Activated T-cell treated with anti-CD3 and anti-CD28 coated beads, Interleukin-2, amount 50 U/mL, for 48 hours (primary cell): ENCODE measurements around the gene PRKAR1B.
A peak's percentile ranks its signal among the peaks of the same experiment; 100 is the strongest.

Source experiments
- DNase-seq, 2 experiments: peaks; one replicate each; pipeline ENCODE4 v3.0.0-alpha.2; 2020

Gene PRKAR1B

DNA sequence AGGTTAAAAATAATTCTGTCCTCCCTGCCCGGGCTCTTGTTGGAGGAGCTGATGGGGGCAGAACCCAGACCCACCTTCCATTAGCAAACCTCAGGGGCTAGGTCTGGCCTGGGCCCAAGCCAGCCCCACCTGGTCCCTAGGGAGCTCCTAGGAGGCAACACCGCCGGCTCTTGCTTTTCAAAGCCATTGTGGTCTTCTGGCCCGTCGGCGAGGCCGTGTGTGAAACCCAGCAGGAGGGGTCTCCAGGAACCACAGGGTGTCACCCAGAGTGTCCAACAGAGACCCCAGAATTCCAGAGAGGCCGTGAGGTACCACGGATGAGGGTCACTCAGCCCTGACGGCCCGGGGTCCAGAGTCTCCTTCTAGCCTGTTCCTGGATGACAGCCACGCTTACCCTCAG, 190.8 kb downstream of the PRKAR1B start:
- no peak for DNase-seq

- no peak for DNase-seq
Measured at GRCh38 chr7:534959-535358, 192.1 kb downstream of the PRKAR1B start.

DNA sequence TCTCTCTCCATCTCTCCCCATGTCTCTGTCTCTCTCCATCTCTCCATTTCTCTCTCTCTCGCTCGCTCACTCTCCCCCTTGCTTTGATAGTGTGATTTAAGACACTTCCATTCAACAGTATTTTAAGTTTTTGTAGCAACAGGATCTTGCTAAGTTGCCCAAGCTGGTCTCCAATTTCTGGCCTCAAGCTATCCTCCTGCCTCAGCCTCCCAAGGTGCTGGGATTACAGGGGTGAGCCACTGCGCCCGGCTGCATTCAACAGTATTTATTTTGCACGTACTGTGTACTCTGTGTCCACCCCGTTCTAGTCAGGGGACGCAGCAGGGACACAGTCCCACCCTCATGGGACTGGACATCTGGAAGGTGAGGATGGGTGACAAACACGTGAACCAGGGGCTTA, 193.0 kb downstream of the PRKAR1B start:
- DNase-seq, result no peak

DNA sequence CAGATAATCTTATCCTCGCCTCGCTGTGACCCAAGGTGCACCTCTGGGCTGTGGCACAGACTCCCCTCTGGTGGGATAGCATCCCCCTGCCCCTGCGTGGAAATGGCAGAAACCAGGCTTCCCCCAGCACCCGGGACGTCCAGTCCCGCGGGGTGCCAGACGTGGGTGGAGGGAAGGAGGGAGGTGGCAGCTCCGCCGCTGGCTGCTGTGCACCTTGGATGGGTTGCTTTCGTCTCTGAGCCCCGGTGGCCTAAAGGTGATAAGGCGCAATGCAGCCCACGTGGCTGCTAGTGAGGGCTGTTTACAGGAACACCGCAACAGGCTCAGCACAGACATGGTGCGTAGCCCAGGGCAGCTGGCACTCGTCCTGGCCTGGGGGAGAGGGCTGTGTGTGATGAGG, 193.8 kb downstream of the PRKAR1B start:
- no peak for DNase-seq

DNA sequence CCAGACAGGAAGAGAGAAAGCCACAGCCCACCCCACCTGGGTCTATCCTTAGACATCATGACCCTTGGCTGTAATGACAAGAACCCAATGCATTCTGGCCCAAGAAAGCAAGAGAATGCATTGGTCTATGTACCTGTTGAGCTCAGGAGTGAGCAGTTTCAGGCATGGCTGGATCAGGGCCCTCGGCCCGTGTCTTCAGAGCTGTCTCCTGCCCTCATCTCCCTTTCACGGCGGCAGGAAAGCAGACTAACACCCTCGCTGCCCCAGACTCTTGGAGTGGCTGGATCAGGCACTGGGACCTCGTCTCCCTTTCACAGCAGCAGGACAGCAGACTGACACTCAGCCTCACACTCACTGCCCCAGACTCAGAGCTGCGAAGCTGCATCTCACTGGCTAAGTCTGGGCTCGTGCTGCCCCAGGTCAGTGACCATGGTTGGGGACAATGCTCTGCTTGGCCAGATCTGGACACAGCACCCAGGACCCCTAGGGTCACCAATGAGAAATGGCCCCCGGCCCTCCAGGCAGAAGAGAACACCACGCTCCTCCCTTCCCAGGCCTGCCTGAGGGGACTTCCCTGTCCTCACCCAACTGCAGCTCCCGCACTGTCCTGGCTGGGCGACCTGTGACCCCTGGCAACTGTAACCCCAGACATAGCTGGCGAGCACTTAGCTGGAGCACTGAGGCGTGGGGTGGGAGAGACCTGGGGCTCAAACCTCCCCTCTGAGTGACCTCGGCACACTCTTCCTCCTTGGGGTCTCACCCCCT, 194.5 kb downstream of the PRKAR1B start:
- no peak for DNase-seq

DNA sequence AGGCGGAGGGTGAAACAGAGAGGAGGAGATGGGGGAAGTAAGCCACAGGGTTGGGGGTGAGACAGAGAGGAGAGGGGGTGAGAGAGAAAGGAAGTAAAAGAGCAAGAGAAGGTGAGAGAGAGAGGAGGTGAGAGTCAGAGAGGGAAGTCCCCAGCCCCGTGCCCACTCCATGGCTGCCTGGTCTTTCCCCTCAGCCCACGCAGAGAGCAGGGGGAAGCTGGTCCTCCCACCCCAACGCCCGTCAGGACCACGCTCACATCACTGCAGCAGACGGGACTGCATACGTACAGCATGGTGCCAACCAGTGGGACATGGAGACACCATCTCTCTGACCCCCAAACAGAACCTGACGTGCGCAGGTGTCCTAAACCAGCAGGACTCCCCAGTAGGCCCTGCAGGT, 195.3 kb downstream of the PRKAR1B start:
- DNase-seq, result no peak

DNA sequence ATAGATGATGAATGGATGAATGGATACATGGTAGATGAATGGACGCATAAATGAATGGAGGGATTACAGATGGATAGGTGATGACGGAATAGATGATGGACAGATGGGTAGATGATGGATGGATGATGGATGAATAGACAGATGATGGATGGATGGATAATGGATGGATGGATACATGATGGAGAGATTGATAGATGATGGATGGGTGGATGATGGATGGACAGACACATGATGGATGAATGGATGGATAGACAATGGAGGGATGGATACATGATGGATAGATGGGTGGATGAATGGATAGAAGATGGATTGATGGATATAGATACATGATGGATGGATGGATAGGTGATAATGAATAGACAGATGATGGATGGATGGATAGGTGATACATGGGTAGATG, 198.6 kb downstream of the PRKAR1B start:
- DNase-seq, result no peak

- no peak for DNase-seq
Measured at GRCh38 chr7:527723-528122, 199.4 kb downstream of the PRKAR1B start.

DNA sequence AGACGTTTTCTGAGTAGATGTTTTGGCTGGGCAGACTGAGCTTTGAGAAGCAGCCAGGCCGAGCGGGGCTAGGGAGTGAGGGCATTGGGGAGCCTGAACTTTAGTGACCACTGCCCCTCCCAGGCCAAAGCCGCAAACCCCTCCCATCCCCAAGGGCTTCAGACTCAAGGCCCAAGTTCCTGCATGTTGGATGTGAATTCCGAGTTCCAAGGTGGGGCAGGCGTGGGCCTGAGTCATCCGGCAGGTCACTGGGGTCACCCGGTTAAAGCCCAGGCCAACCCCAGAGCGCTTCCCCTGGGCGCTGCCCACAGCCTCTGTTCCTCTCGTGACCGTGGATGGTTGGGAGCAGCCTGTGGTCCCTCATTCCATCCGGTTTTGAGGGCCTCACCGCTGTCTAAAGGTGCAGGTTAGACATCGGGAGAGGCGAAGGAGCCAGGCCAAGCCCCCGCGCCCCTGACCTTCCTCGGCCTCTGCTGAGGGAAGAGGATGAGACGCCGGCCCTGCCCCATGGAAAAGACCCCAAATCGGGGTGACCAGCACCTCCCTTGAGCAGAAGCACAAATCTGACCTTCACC, 200.5 kb downstream of the PRKAR1B start:
- DNase-seq, result no peak

GRCh38 chr7:525740-526139, 201.3 kb downstream of the PRKAR1B start:
- DNase-seq, result no peak

DNA sequence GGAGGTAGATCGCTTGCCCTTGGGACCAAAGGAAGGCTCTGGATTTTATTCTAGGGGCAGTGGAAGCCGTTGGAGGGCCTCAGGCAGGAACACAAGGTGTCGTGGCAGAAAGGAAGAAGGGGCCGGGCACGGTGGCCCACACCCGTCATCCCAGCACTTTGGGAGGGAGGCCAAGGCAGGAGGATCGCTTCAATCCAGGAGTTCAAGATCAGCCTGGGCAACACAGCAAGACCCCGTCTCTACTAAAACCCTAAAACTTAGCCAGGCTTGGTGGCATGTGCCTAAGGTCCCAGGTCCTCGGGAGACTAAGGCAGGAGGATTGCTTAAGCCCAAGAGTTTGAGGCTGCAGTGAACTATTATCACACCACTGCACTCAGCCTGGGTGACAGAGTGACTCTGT, 202.3 kb downstream of the PRKAR1B start:
- no peak for DNase-seq

DNA sequence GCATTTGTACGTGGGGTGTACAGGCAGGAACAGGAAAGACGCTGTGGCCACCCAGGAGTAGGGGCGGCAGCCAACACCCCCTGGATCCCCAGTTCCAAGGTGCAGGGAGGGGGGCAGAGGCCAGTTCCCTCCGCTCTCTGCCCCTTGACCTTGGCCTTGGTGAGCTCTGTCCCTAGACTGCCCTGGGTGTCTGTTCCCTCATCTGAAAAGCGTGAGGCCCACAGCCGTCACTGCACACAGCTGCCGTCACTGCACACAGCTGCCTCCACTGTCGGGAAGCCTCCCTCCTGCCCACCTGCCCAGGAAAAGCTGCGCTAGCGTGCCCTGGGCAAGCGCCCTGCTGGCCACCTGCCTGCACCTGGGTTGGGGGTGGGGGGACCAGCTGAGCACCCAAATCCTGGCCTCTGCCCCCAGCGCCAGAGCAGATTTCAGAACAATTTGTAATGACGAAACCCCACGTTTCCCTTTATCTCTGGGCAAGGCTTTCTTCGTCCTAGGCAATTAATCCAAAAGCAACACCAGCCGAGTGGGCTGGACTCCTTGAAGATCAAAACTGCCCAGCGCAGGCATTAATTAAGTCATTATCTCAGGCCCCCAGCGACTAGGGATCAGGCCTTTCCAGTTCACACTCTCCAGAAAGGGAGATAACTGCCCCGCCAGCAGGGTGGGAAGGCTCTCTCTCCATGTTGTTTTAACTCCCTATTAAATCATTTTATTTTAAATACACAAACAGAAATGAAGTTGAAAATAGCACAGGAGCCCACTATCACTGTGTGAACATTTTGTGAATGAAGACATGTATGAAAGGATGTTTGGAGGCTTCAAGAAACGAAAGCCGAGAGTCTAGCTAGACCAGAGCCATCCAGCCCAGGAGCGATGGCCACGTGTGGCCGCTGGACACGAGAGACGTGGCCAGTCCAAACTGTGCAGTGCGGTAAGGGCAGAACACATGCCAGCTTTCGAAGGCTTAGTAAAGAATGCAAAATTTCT, 203.4 kb downstream of the PRKAR1B start:
- DNase-seq, result no peak

GRCh38 chr7:522951-523314, 204.1 kb downstream of the PRKAR1B start:
- DNase-seq, result no peak

- peak; percentile 33 to 45 for DNase-seq
Measured at GRCh38 chr7:522071-522950, 204.8 kb downstream of the PRKAR1B start.

GRCh38 chr7:521221-522070, 205.6 kb downstream of the PRKAR1B start:
- peak; percentile 39 to 45 for DNase-seq

- DNase-seq, result peak; percentile 39 to 40
Measured at GRCh38 chr7:520503-521161, 206.4 kb downstream of the PRKAR1B start.

- DNase-seq, result peak; percentile 46 to 63
Measured at GRCh38 chr7:519484-520390, 207.3 kb downstream of the PRKAR1B start, which contains the start of gene PDGFA. Gene PDGFA, minus strand, starts transcription at chr7:519846. Its CDS starts 845 bp downstream, at chr7:519001.

GRCh38 chr7:518630-519483, 208.2 kb downstream of the PRKAR1B start:
- DNase-seq, result peak; percentile 65 to 72
